ENCODE measurements around the gene CREB5.

Gene CREB5

GRCh38 chr7:28695300-28696295 lies 283.3 kb downstream of the CREB5 start:
- DNase-seq: no peak

- DNase-seq: no peak
Measured at GRCh38 chr7:28697913-28698563, 285.7 kb downstream of the CREB5 start.

GRCh38 chr7:28698840-28699239 lies 286.5 kb downstream of the CREB5 start:
- DNase-seq: no peak

GRCh38 chr7:28700096-28700495 lies 287.8 kb downstream of the CREB5 start:
- DNase-seq: no peak

- no peak for DNase-seq
Measured at GRCh38 chr7:28700790-28701203, 288.5 kb downstream of the CREB5 start.

- DNase-seq: no peak
Measured at GRCh38 chr7:28701731-28702130, 289.4 kb downstream of the CREB5 start.

- no peak for DNase-seq
Measured at GRCh38 chr7:28702171-28702570, 289.9 kb downstream of the CREB5 start.

- DNase-seq: no peak
Measured at GRCh38 chr7:28703037-28703765, 290.9 kb downstream of the CREB5 start.

- no peak for DNase-seq
Measured at GRCh38 chr7:28704706-28705105, 292.4 kb downstream of the CREB5 start.

- no peak for DNase-seq
Measured at GRCh38 chr7:28705350-28705749, 293.0 kb downstream of the CREB5 start.

- no peak for DNase-seq
Measured at GRCh38 chr7:28706584-28706983, 294.3 kb downstream of the CREB5 start.

- no peak for DNase-seq
Measured at GRCh38 chr7:28707291-28707690, 295.0 kb downstream of the CREB5 start.

- no peak for DNase-seq
Measured at GRCh38 chr7:28708033-28708951, 296.0 kb downstream of the CREB5 start.

GRCh38 chr7:28709748-28710147 lies 297.4 kb downstream of the CREB5 start:
- no peak for DNase-seq

- no peak for DNase-seq
Measured at GRCh38 chr7:28711114-28711513, 298.8 kb downstream of the CREB5 start.

- DNase-seq: no peak
Measured at GRCh38 chr7:28714459-28715120, 302.3 kb downstream of the CREB5 start.

GRCh38 chr7:28717445-28718054 lies 305.2 kb downstream of the CREB5 start:
- DNase-seq: no peak

GRCh38 chr7:28718055-28718481 lies 305.8 kb downstream of the CREB5 start:
- no peak for DNase-seq

GRCh38 chr7:28718545-28718944 lies 306.2 kb downstream of the CREB5 start:
- DNase-seq: no peak

GRCh38 chr7:28722684-28723083 lies 310.4 kb downstream of the CREB5 start:
- DNase-seq: no peak

- DNase-seq: no peak
Measured at GRCh38 chr7:28723336-28723735, 311.0 kb downstream of the CREB5 start.

Data from activated CD4-positive, alpha-beta T cell treated with anti-CD3 and anti-CD28 coated beads, Interleukin-2, amount 50 U/mL, for 48 hours (primary cell).